ENCODE data around the gene DDIT3.

The DDIT3 gene

DNA sequence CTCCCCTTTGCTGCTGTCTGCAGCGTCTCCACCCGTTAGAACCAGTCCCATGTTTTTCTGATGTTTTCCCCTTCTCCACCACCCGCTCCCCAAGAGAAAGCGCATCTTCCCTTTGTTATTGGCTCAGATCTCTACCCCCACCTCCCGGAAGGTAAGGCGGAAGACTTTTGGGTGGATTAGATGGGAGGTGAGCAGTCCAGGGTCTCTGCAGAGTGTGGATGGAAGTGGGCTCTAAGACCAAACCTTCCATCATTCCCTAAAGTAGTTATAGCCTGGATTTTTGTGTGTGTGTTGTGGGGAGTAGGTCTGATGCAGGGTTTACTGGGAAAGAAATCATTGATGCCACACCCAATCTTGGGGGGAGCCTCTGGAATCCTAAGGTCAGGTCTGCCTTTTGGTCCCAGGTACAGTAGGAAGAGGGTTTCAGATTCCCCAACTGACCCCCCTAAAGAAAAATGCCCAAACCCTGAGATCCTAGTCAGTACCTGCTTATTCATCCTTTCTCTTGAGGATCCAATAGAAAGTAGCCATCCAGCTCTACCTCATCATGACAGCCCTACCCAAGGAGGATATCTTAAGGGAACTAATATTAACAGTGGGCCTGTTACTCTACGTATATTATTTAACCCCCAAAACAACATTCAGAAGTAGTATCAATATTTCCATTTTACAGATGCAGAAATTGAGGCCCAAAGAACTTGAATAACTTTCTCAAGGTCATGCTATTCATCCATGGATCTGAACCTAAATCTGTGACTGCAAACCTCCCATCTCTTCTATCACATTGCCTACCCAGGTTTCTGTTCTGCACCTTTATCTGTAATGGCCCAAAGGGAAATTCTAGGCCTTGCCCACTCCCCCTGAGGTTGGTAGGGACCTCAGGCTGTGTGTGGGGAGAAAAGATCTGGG is 30.6 kb upstream of the DDIT3 start:
- Mint-ChIP-seq H3K4me3 (peak overlapping the region; percentile 77), H3K9me3 (ENCODE audit: low read depth) (no peaks in the 10 kb centered on the region), H3K27ac (peak overlapping the region; percentile 29), H3K36me3 (peaks cover 2% of the 10 kb centered on the region), H3K27me3 (no peaks in the 10 kb centered on the region), H3K4me1 (ENCODE audit: low read depth) (peaks cover 24% of the 10 kb centered on the region)

DNA sequence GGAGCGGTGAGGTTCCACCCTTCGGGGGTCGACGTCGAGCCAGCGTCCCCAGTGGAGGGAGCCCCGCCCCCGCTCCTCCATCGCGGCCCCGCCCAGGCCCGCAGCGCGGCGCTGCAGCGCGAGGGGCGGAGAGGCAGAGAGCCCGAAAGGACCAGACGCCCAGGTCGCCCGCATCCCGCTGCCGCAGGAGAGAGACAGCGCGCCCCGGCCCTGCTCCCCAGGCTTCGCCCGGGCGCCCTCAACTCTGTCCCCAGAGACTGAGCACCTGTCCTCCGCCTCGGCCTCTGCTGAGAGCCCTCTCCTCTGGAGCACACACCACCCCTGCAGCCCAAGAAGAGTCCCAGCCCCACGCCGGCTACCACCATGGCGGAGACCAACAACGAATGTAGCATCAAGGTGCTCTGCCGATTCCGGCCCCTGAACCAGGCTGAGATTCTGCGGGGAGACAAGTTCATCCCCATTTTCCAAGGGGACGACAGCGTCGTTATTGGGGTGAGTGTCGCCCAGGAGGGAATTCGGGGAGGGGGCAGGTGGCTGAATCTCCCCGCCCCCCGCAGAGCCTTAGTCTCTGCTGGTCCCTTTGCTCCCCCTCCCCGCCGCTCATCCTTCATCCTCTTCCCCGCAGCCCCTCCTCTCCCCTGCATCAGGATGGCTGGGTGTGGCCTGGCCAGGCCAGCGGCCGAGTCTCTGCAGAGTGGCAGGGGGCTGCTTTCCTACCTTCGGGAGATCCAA is 29.8 kb upstream of the DDIT3 start, which contains the start of gene KIF5A:
KIF5A (plus strand) TSS at position 136 of the 732 bp plus-strand sequence; CDS start at position 364, 228 bp downstream.
- H3K27me3 Mint-ChIP-seq = no peaks in the 10 kb centered on the region
- peak within 1 kb of the TSS; percentile 29 for H3K27ac Mint-ChIP-seq
- H3K4me3 Mint-ChIP-seq = peak within 1 kb of the TSS; percentile 79
- H3K9me3 Mint-ChIP-seq (ENCODE audit: low read depth) = no peaks in the 10 kb centered on the region
- H3K36me3 Mint-ChIP-seq = peaks cover 2% of the 10 kb centered on the region
- H3K4me1 Mint-ChIP-seq (ENCODE audit: low read depth) = peaks cover 32% of the 10 kb centered on the region

DNA sequence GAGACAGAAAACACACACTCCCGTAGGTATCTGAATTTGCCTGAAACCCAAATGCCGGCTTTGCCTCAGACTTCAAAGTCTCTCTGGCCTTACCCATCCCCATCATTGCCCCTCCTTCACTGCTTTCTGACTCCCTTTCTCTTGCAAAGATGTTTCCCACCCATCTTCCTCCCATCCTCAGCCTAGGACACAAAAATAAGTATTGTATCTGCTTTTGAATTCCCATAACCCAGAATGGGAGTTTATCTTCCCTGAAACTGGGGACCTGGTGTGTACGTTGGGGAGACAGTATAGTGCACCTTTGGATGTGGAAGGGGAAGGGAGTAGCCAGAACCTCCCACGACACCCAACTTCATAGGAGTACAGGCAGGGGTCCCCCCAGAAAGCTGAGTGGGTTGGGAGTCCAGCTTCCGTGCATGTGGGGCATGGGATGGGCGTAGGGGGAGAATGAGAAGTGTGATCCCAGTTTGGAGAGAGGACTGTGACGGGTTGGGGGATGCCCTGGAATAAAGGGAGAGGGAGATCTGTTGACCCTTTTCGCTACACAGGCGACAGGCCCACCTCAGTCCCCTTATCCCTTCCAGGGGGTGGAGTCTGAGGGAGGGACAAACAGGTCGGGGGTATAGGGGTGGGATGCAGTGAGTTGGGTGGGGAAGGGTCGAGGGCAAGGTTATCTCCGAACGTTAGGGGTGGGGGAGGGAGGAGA is 29.0 kb upstream of the DDIT3 start:
- Mint-ChIP-seq H3K27me3 (no peaks in the 10 kb centered on the region), H3K4me1 (ENCODE audit: low read depth) (peaks cover 35% of the 10 kb centered on the region), H3K9me3 (ENCODE audit: low read depth) (no peaks in the 10 kb centered on the region), H3K27ac (no peak overlapping the region), H3K36me3 (peaks cover 2% of the 10 kb centered on the region), H3K4me3 (peak overlapping the region; percentile 79)

DNA sequence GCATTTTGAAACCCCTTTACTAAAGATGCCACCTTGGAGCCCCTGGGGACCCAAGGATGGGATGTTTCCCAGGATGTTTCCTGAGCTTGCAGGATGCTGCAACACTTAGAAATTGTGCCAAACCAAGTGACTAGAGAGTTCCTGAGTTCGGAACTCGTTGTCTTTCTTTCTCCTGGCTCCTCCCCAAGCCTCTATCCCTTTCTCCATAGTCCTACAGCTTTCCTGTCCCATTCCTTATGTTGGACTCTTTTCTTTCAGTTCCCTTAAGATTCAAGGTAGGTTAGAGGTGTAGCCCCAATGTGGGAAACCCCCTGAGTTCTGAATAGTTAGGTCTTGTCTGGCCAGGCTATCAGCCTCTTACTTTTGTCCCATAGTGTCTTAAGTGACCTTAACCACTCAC is 28.2 kb upstream of the DDIT3 start:
- H3K9me3 Mint-ChIP-seq (ENCODE audit: low read depth) = no peaks in the 10 kb centered on the region
- H3K27ac Mint-ChIP-seq = no peak overlapping the region
- no peaks in the 10 kb centered on the region for H3K27me3 Mint-ChIP-seq
- peaks cover 41% of the 10 kb centered on the region for H3K4me1 Mint-ChIP-seq (ENCODE audit: low read depth)
- H3K36me3 Mint-ChIP-seq = peaks cover 2% of the 10 kb centered on the region
- peak overlapping the region; percentile 79 for H3K4me3 Mint-ChIP-seq

DNA sequence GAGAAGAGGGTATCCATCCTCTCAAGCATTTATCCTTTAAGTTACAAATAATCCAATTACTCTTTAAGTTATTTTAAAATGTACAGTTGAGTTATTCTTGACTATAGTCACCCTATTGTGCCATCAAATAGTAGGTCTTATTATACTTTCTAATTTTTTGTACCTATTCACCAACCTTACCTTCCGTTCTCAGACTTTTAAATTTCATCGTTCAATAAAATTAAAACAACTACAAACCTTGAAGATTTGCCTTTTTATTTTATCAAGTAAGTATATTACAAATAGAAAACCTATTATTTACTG is 27.6 kb upstream of the DDIT3 start:
- Mint-ChIP-seq H3K27ac (no peak overlapping the region), H3K9me3 (ENCODE audit: low read depth) (no peaks in the 10 kb centered on the region), H3K4me3 (peak overlapping the region; percentile 98), H3K36me3 (peaks cover 2% of the 10 kb centered on the region), H3K27me3 (no peaks in the 10 kb centered on the region), H3K4me1 (ENCODE audit: low read depth) (peaks cover 44% of the 10 kb centered on the region)

DNA sequence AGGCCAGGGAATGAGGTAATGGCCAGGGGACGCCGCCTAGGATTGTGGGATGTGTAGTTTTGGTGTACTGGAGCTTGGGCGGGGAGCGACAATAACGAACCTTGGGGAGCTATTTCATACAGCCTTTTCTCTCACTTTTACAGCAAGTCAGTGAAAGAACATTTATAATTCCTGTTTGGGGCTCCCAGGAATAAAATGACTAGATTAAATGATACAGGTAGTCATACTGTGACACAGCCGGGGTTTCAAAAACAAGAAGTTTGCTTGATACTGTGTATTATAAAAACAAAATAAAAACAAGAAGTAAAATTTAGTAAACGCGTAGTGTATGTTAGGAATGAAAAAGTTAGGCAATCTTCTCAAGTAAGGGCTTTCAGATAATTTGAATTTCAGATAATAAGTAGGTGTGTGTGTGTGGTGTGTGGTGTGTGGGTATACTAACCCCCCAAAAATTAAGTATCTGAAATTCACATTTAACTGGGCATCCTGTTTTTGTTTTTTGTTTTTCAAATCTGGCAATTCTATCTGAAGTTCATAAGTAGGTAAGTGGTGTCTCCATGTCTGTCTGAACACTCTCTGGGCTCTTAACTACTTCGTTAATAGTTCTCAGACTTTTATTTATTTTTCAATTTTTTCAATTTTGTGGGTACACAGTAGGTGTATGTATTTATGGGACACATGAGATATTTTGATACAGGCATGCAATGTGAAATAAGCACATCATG is 27.1 kb upstream of the DDIT3 start:
- Mint-ChIP-seq H3K27ac (peak overlapping the region; percentile 97), H3K4me1 (ENCODE audit: low read depth) (peaks cover 44% of the 10 kb centered on the region), H3K9me3 (ENCODE audit: low read depth) (no peaks in the 10 kb centered on the region), H3K36me3 (peaks cover 2% of the 10 kb centered on the region), H3K4me3 (peak overlapping the region; percentile 98), H3K27me3 (no peaks in the 10 kb centered on the region)

DNA sequence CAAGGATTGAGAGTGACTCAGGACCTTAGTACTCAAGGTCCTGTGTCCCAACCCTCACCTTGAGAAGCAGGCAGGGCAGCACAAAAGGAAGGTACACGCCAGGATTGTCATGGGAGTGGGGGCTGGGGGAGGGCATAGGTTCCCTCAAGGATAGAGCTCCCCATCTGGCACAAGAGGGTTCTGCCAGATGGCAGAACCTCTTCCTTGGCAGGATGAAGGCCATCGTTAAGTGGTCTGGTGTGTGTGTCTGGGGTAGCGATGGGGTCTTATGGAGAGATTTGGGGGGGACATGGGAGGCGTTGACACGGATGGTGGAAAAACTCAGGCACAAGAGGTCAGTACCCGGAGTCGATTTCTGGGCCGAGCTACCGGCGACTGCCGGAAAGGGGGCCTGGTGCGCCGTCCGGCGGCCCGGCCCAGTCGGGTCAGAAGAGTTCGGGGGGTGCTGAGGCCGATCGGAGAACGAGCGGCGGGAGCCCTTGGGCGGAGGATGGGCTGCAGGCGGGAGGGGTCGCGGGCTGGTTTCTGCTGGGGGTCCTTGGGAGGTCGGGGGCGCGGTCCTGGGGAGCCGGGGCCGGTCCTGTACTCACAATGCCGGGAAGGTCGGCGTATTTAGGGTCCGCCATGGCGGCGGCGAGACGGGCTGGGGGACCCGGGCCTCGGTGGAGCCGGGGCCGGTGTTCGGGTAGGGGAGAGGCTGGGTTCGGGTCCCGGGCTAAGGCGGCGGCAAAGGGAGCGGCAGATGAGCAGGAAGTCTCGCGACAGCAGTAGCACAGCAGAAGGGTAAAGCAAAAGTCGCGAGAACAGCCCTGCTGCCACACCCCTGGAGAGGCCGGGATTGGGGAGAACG is 26.3 kb upstream of the DDIT3 start, which contains the start of gene DCTN2:
DCTN2 (minus strand) TSS at position 755 of the 850 bp plus-strand sequence; CDS start at position 626, 129 bp downstream.
- Mint-ChIP-seq H3K36me3 (peaks cover 2% of the 10 kb centered on the region), H3K9me3 (ENCODE audit: low read depth) (no peaks in the 10 kb centered on the region), H3K4me3 (peak within 1 kb of the TSS; percentile 98), H3K4me1 (ENCODE audit: low read depth) (peaks cover 44% of the 10 kb centered on the region), H3K27ac (peak within 1 kb of the TSS; percentile 97), H3K27me3 (no peaks in the 10 kb centered on the region)

DNA sequence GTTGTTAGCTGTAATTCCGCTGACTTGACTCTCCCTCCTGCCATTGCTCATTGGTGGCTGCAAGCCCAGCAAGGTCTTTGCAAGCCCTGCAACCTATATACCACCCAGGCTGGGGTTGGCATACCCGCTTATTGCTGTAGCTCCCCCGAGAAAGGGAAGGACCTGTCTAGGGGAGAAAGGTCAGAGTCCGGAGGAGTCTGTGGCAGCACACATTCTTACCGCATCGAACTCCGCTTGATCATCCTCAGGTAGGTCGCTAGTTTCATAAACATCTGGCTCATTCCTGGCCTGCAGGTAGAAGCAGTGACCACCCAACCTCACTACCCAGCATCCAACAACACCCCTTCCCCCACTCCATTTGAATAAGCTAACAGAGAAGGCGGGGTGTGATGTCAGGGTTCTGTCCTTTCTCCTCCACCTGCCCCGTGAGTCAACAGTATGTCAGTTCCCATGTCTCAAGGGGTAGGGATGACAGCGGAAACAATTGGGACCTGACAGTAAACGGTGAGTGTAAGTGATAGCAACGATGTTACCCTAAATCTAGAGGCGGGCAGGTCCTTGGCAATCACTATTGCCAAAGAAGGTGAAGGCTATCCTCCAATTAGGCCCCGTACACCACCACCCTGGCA is 25.6 kb upstream of the DDIT3 start:
- Mint-ChIP-seq H3K4me3 (peak overlapping the region; percentile 98), H3K4me1 (ENCODE audit: low read depth) (peaks cover 43% of the 10 kb centered on the region), H3K9me3 (ENCODE audit: low read depth) (no peaks in the 10 kb centered on the region), H3K36me3 (peaks cover 2% of the 10 kb centered on the region), H3K27me3 (no peaks in the 10 kb centered on the region), H3K27ac (peak overlapping the region; percentile 97)

DNA sequence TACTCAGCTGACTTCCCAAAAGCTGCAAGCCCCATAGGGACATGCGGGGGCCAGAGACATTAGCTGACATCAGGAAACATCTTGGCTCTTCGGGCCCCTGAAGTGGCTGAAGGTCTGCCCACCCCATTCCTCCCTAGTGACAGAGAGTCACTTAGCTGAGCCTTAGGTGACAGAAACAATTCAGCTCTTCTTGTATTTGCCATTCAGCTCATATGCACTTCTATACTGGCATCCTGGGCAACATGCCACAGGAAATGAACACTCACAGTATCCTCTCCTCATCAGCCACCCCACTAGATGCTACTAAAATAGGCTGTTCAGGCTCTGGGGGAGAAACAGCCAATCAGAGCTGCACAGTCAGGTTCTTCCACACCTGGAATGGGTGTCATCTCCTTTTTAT is 23.3 kb upstream of the DDIT3 start:
- Mint-ChIP-seq H3K4me1 (ENCODE audit: low read depth) (peaks cover 33% of the 10 kb centered on the region), H3K9me3 (ENCODE audit: low read depth) (no peaks in the 10 kb centered on the region), H3K27ac (peak overlapping the region; percentile 22)

DNA sequence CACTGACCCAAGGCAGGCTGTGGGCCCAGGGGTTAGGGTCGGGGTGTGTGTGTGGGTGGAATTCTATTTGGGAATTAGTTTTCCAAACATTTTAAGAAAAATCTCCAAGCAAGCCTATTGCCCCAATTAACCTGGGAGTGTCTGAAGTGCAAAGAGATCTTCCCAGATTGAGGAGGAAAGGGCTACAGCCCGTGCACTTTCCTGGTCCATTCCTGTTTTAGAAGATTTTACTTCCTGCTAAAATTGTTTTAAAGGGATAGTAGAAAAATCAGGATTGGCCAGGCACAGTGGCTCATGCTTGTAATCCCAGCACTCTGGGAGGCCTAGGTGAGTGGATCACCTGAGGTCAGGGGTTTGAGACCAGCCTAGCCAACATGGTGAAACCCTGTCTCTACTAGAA is 21.4 kb upstream of the DDIT3 start:
- Mint-ChIP-seq H3K4me3 (no peak overlapping the region), H3K9me3 (ENCODE audit: low read depth) (no peaks in the 10 kb centered on the region), H3K27me3 (no peaks in the 10 kb centered on the region), H3K36me3 (peaks cover 6% of the 10 kb centered on the region), H3K4me1 (ENCODE audit: low read depth) (peaks cover 25% of the 10 kb centered on the region), H3K27ac (no peak overlapping the region)

More for the DNA sequence above, 23.3 kb upstream of the DDIT3 start:
- peaks cover 4% of the 10 kb centered on the region for H3K36me3 Mint-ChIP-seq
- H3K27me3 Mint-ChIP-seq = no peaks in the 10 kb centered on the region
- H3K4me3 Mint-ChIP-seq = no peak overlapping the region

DNA sequence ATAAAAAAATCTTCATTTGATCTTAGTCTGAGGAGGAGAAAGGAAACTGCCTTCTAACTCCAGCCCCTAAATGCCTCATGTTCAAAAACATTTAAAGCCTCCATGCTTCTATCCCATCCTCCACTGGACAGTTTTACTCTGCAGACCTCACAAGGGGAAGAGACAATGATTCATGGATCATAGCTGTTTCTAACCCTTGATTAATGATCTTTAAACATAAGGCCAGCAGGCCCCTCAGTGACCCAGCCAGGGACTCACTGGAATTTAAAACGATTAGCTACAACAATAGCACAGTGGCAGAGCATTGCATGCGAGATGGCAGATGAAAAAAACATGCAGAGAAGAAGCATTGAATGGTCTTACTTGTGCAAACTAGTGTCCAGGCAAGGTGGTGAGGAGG is 20.7 kb upstream of the DDIT3 start:
- H3K36me3 Mint-ChIP-seq = peaks cover 6% of the 10 kb centered on the region
- peaks cover 21% of the 10 kb centered on the region for H3K4me1 Mint-ChIP-seq (ENCODE audit: low read depth)
- no peaks in the 10 kb centered on the region for H3K27me3 Mint-ChIP-seq
- H3K4me3 Mint-ChIP-seq = no peak overlapping the region
- no peaks in the 10 kb centered on the region for H3K9me3 Mint-ChIP-seq (ENCODE audit: low read depth)
- H3K27ac Mint-ChIP-seq = no peak overlapping the region

DNA sequence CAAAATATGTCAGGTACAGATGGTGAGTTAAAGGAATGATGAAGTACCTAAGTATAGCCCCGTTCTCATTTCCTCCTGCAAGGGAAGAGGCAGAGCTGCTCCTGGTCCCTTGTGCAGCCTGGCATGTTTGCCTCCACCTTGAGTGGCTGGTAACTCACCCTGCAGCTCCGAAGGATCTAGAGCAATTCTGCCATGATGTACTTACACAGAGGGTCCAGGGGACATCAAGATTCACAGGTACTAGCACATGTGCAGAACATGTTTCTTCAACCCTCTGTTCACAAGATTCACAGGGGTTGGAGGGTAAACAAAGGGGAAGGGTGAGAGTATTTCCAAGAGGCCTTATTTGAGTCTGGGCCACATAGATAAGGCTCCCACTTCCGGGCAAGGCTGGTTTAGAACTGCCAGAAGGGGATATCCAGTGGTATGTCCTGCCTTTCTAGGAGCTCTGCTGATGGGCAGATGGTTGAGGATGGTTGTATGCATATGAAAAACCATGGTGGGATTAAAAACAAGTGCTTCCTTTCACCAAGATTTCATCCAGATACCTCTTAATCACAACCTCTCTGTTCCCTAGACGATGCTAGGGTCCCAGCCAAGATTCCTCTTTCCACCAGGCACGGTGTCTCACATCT is 18.9 kb upstream of the DDIT3 start:
- H3K36me3 Mint-ChIP-seq = peaks cover 5% of the 10 kb centered on the region
- peaks cover 9% of the 10 kb centered on the region for H3K4me1 Mint-ChIP-seq (ENCODE audit: low read depth)
- H3K27me3 Mint-ChIP-seq = no peaks in the 10 kb centered on the region
- no peak overlapping the region for H3K4me3 Mint-ChIP-seq
- H3K27ac Mint-ChIP-seq = no peak overlapping the region
- H3K9me3 Mint-ChIP-seq (ENCODE audit: low read depth) = no peaks in the 10 kb centered on the region

DNA sequence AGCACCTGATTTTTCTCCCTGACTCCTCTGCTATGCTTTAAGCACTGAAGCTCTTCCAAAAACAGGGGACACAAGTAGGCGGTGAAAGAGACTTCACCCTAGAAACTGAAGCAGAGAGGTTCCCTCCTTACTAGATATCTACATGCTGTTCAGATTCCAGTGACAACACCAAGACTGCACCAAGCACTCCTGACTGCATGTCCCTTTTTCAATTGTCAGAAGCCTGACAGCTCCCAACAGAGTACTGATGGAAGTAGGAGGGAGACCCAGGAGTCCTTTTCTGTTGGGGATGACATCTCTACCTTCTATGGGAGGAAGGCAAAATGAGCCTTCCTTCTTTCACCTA is 16.3 kb upstream of the DDIT3 start:
- no peak overlapping the region for H3K4me3 Mint-ChIP-seq
- no peaks in the 10 kb centered on the region for H3K4me1 Mint-ChIP-seq (ENCODE audit: low read depth)
- no peak overlapping the region for H3K27ac Mint-ChIP-seq
- H3K27me3 Mint-ChIP-seq = no peaks in the 10 kb centered on the region
- H3K9me3 Mint-ChIP-seq (ENCODE audit: low read depth) = no peaks in the 10 kb centered on the region
- H3K36me3 Mint-ChIP-seq = peaks cover 5% of the 10 kb centered on the region

All from activated naive CD8-positive, alpha-beta T cell (primary cell).